Ishikawa (cell line): Measurements from ENCODE around the gene PLEK2.

Experiments used
- EGR1 ChIP-seq: IDR thresholded peaks from 2 replicates; pipeline ENCODE4 v1.6.1; 2012
- EP300 ChIP-seq: IDR thresholded peaks from 2 replicates; pipeline ENCODE4 v1.6.1; 2012; ENCODE audit warnings: borderline replicate concordance
- NFIC ChIP-seq: IDR thresholded peaks from 2 replicates; pipeline ENCODE4 v1.6.1; 2012
- REST ChIP-seq: IDR thresholded peaks from 2 replicates; pipeline ENCODE4 v1.6.1; 2012; ENCODE audit warnings: low read depth, mild to moderate bottlenecking
- TCF12 ChIP-seq: IDR thresholded peaks from 2 replicates; pipeline ENCODE4 v1.6.1; 2012; ENCODE audit warnings: low read depth
- ZBTB7A ChIP-seq: IDR thresholded peaks from 2 replicates; pipeline ENCODE4 v1.6.1; 2012; ENCODE audit warnings: low read depth

- no peak for TF ChIP-seq NFIC
- TF ChIP-seq REST = no peak
- TF ChIP-seq ZBTB7A = no peak
- no peak for TF ChIP-seq EGR1
- no peak for TF ChIP-seq TCF12
- TF ChIP-seq EP300 = no peak
These were observed 45.8 kb upstream of the PLEK2 start for GRCh38 chr14:67457782-67458181.
